ENCODE data around the gene PIK3AP1.

PIK3AP1 gene

GRCh38 chr10:96639899-96640298 lies 80.4 kb downstream of the PIK3AP1 start:
- no peak for DNase-seq

DNA sequence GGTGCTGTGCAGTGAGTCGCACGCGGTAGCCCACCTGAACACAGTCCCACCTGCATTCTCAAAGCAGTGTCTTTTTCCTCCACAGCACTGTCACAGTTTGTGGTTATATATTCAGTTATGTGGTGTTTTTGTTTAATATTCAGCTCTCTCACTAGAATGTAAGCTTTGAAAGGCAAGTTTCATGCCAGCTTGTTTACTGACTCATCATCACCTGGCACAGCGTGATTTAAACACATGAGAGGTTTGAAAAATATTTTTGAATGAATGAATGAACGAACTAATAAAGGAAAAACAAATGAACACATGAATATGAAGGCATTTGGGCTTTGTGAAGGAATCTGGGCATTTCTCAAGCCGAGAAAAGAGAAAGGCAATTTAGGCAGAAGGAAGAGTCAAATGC lies 81.6 kb downstream of the PIK3AP1 start:
- DNase-seq: no peak

- no peak for DNase-seq
These were observed 82.2 kb downstream of the PIK3AP1 start for GRCh38 chr10:96638120-96638519.

DNA sequence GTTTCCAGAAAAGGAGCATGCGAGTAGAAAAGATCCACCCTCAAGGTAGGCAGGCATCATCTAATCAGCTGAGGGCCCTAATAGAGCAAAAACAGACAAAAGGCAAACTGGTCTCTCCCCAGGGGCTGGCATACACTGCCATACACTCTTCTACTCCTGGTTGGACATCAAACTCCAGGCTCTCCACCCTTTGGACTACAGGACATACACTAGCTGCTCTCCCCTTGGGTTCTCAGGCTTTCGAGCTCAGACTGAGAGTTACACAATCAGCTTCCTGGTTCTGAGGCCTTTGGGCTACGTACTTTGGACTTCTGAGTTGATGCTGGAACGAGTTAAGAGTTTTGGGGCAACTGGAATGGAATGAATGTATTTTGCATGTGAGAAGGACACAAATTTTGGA lies 82.6 kb downstream of the PIK3AP1 start:
- DNase-seq: no peak

DNA sequence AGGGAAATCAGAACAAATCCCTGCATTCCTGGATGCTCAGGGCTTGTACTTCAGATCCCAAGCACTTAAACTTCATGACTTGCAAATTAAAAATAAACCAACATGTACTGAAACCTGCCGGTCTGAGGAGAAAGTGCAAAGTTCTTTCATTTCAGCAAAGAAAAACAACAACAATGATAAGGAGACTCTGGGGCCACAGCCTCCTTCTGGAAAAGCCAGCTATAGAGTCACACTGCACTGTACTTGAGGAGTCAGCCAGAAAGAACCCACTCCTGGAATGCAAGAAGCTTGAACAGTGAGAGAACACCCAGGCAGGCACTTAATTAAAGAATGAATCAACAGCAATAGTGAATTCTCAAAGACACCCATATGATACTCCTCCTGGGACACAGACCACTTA lies 83.8 kb downstream of the PIK3AP1 start:
- DNase-seq: no peak

GRCh38 chr10:96632974-96633710 lies 87.2 kb downstream of the PIK3AP1 start:
- no peak for DNase-seq

DNA sequence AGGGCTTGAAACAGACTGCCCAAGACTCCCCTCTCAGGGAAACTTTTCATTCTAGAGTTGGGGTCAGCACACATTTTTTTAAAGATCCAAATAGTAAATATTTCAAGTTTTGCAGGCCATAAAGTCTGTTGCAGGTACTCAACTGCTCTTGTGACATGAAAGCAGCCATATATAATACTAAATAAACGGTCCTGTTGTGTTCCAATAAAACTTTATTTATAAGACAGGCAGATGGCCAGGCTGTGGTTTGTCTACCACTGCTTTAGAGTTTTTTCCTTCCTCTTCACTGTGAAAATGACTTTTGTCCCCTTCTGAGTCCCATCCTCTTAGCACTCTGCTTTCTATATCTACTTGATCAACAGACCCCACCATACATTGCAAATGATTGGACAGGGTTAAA lies 93.0 kb downstream of the PIK3AP1 start:
- DNase-seq: no peak

- no peak for DNase-seq
These were observed 93.5 kb downstream of the PIK3AP1 start for GRCh38 chr10:96626795-96627194.

DNA sequence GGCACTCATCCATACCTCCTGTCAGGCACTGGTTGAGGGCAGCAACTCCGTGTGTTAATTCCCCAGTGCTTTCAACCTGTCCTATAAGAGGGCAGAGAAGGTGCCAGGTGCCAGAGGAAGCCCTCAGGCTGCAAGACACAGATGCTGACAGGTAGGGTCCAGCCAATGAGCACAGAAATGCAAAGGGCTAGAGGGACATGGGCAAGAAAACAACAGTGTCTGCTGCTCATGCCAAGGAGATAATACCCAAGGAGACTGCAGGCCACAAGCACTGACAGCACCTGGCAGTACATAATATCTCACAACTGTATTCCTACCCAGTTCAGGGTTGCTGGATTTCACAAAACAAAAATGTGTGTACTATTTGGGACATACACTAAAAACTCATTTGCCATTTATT lies 95.1 kb downstream of the PIK3AP1 start:
- no peak for DNase-seq

GRCh38 chr10:96622013-96622787 lies 98.1 kb downstream of the PIK3AP1 start:
- DNase-seq: no peak

DNA sequence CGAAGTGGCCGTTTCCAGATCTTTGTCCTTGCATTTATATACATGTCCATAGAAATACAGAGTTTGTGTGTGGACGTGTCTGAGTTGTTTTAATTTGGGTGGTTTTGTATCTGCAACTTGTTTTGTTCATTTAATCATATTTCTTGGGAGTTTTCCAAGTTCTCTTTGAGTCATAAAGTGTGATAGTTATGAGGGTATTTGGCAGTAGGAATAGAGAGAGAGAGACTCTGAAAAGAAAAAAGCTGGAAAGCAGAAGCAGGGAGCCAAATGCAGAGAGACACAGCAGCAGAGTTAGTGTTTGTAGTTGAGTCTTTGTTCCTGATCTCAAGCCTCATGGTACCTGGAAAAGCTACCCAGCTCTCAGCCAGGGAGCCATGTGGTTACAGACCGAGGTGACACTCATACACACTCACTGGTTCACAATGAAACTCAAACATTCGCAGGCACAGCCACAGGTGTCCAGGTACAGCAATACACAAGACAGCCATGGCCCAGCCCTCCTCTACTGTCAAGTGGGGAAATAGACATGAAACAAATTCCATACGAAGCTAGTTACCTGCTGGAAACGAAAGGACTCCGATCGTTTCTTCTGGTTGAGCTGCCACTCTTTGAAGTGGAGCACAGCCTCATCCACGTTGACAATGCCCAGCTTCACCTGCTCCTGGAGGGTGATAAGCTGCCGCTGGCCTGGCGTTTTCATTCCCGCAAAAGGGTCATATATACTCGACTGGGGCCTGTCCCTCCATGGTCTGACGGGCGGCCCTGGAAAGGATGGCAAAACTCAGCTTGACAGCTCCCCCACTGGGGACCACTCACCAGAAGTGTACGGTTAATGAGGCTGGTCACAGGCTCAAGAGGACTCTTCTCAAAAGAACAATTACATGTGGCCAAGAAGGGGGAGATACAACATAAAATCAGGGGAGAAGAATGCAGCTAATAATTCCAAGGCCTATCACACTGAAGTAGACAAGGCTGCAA lies 100.2 kb downstream of the PIK3AP1 start:
- no peak for DNase-seq

DNA sequence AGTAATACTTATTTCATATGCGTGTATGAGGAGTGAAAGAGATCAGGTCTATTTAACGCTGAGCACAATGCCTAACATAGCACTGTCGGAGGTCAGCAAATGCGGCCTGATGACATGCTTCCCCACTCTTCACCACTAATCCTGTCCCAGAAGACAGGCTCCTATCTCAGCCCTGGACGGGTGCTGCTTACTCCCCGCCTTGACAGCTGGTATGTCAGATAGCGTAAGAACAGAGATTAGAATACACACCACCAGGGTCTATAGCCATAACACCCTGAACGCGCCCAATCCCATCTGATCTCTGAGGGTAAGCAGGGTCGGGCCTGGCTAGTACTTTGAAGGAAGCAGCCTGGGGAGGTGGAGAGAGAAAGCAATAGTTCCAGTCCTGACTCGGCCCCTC lies 101.2 kb downstream of the PIK3AP1 start:
- no peak for DNase-seq

DNA sequence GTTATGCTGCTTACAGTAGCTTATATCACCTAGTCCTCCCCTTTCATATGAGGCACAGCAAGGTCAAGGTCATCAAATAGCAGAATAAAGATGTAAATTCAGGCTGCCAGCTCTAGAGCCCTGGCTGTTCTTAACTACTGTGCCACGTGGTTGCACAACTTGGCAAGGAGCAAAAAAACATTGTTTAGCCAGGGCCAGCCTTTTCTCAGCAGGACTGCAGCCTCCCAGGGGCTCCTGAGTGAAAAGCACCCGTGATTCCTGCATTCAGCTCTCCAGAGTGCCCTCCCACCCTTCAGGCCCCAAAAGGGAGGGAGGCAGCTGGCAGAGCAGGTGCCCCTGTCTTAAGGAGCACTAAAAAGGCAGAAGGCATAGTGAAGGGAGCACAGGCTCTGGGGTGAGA lies 101.7 kb downstream of the PIK3AP1 start:
- no peak for DNase-seq

- DNase-seq: no peak
These were observed 103.4 kb downstream of the PIK3AP1 start for GRCh38 chr10:96616961-96617360.

DNA sequence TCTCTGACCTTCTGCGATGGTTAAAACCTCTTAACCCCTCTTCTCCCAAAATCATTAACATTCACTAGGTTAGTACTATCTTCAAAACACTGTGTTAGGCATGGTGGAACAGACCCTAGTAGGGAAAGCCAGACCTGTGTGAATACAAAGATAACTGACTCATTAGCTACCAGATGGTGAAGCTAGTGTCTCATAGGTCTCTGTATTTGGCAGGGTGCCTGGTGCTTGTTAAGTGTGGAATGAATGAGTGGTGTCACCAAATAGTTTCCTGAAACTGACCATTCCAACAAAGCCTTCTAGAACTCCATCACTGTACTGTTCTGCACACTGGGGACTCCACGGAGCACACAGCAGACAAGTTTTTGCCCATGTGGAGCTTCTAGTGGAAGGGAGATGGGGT lies 105.8 kb downstream of the PIK3AP1 start:
- no peak for DNase-seq

DNA sequence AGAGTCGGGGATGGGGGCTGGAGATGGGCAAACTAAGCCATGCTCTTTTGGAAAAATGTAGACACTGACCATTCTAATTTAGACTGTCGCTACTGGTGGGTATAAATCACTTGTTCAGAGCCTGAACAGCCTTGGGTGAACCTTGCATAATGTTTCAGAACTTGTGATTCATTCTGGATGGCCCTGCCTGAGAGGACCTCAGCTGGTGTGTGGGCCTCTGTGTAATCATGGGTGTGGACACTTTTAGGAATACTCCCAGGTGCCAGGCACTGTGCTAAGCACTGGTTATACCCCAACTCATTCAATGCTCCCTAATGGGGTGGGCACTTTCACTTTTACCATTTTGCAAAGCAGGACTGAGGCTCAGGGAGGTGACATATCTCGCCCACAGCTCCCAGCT lies 106.7 kb downstream of the PIK3AP1 start:
- no peak for DNase-seq

DNA sequence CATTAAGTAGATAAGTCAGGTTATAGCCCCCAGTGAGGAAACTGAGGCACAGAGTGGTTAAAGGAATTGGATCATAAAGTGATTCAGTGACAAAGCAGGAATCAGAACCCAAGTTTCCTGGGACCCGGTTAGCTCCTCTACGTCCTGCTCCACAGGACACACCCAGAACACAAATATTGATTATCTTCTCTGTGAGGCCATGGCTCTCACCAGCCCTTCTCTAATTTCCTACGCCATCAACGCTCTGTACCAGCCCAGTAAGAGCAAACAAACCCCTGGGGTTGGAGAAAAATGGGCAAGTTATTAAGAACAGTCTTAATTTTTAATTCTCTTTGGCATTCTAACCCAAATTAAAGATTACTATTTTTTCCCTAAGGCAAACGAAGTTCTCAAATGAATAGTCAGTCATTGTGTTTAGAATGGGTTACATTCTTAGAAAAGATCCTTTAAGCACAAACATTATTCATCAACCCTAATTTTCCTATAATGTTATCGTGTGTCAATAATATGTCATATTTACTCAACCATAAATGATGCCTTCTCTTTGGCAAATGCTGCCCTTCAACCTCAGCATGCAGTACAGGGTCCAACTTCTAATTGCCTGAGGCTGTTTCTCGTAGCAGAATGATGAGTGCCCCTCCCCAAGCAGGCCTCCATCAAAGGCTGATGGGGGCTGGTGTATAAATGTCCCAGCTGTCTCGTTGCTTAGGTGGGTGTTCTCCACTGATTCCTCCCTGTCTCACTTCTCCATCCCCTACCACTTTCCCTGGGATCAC lies 108.1 kb downstream of the PIK3AP1 start:
- peak; percentile 32 for DNase-seq

DNA sequence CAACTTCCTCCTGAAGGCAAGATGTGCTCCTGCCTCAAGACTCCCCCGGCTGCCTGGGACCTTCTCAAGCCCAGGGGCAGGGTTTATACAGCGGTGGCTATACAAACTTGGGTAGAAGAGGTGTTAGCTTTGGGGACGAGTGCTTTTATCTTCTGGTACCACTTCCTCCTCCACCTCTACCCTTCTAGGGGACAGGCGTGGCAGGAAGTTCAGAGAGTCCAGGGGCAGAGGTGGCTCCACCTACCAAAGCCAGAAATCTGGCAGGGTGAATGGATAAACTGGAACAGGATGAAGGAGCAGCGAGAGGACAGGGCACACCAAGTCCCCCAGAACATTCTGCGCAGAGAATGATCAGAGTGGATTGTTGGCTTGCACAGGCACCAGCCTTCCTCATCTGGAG lies 109.5 kb downstream of the PIK3AP1 start:
- DNase-seq: no peak

DNA sequence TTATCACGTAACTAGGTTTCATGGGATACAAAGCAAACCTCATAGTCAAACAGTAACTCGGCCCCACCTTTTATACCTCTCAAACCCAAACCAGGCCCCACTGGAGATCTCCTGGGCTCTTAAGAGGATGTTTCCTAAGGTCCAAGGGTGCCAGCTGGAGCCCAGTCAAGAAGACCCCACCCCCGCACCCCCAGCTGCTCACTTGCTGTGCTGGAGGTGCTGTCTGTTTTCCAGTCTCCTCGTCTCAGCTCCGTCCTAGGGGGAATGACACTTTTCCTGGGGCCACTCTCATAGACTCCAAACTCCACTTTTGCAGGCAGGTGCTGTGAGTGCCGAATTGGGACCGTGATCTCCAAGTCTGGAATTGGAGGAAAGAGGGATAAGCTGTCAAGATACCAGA lies 110.8 kb downstream of the PIK3AP1 start:
- DNase-seq: no peak

- no peak for DNase-seq
These were observed 111.5 kb downstream of the PIK3AP1 start for GRCh38 chr10:96608805-96609204.

- DNase-seq: no peak
These were observed 112.1 kb downstream of the PIK3AP1 start for GRCh38 chr10:96608262-96608661.

DNA sequence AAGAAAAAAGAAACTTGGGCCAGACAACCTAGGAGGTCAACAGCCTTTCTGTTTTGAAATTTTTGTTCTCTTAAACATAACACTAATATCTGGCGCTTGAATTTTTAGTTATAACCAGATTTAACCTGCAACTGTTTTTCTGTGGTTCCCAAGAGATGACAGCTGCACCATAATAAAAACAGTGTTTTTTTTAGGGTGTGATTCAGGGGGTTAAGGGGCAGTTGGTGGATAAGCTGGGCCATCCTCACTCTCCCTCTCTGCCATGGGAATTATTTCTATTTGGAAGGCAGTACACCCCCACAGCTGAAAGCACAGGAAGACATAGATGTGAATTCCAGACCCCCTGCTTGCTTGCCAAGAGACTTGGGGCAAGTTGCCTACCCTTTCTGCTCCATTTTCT lies 113.4 kb downstream of the PIK3AP1 start:
- DNase-seq: no peak

GRCh38 chr10:96606216-96606615 lies 114.1 kb downstream of the PIK3AP1 start:
- DNase-seq: no peak

Measured in NCI-H1417 treated with DMSO at 0.1 percent for 48 hours (cell line).